ENCODE results near the gene PAM.

GRCh38 chr5:102921341-102922044 lies 166.4 kb downstream of the PAM start:
- TF ChIP-seq, protein P1, sequence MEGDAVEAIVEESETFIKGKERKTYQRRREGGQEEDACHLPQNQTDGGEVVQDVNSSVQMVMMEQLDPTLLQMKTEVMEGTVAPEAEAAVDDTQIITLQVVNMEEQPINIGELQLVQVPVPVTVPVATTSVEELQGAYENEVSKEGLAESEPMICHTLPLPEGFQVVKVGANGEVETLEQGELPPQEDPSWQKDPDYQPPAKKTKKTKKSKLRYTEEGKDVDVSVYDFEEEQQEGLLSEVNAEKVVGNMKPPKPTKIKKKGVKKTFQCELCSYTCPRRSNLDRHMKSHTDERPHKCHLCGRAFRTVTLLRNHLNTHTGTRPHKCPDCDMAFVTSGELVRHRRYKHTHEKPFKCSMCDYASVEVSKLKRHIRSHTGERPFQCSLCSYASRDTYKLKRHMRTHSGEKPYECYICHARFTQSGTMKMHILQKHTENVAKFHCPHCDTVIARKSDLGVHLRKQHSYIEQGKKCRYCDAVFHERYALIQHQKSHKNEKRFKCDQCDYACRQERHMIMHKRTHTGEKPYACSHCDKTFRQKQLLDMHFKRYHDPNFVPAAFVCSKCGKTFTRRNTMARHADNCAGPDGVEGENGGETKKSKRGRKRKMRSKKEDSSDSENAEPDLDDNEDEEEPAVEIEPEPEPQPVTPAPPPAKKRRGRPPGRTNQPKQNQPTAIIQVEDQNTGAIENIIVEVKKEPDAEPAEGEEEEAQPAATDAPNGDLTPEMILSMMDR (CRISPR knock-in tag; IDR thresholded peaks at IDR 0.05), result no peak
- TF ChIP-seq, protein P2, sequence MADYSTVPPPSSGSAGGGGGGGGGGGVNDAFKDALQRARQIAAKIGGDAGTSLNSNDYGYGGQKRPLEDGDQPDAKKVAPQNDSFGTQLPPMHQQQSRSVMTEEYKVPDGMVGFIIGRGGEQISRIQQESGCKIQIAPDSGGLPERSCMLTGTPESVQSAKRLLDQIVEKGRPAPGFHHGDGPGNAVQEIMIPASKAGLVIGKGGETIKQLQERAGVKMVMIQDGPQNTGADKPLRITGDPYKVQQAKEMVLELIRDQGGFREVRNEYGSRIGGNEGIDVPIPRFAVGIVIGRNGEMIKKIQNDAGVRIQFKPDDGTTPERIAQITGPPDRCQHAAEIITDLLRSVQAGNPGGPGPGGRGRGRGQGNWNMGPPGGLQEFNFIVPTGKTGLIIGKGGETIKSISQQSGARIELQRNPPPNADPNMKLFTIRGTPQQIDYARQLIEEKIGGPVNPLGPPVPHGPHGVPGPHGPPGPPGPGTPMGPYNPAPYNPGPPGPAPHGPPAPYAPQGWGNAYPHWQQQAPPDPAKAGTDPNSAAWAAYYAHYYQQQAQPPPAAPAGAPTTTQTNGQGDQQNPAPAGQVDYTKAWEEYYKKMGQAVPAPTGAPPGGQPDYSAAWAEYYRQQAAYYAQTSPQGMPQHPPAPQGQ (CRISPR knock-in tag; IDR thresholded peaks at IDR 0.05; ENCODE audit: borderline replicate concordance), result no peak
- TF ChIP-seq IKZF1 (IDR thresholded peaks at IDR 0.05) (no peak), NCOA2 (CRISPR knock-in tag; IDR thresholded peaks at IDR 0.05) (no peak), ZBTB7B (CRISPR knock-in tag; IDR thresholded peaks at IDR 0.05) (no peak), ADNP (CRISPR knock-in tag; IDR thresholded peaks at IDR 0.05) (no peak), TSC22D2 (CRISPR knock-in tag; IDR thresholded peaks at IDR 0.05; ENCODE audit: borderline replicate concordance) (no peak)
